NCI-H2227 (cell line): ENCODE results near the gene KLHDC7A.

Experiments
- DNase-seq: peaks from one replicate; lab custom pipeline; 2025; ENCODE audit not compliant: unreplicated experiment; lab: John Stamatoyannopoulos, UW

KLHDC7A gene

DNA sequence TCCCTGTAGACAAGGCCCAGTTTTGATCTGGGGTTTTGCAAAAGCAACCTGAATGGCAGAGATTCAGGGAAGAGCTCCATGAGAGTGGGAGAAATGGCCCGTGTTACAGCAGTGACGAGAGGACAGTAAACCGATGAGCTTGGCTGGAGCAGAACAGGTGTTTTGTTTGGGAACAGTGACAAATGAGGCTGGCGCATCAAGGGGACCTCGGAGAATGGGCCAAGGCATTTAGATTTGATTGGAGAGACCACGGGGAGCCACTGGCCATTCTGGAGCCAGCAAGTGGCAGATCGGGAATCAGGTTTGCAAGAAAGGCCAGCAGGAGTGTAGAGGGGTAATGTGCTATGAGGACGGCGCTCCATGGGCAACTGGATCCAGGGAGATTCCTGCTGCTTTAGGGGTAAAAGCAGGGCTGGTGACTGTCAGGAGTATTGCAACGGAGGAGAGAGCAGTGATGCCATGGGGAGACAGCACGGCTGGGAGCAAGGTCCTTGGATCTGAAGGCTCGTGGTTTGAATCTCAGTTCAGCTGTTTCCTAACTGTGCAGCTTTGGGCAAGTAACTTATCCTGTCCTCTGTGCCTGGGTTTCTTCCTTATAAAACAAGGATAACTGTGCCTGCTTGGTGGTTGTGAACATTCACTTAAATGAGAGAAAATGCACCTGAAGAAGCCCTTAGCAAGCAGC, 9.9 kb upstream of the KLHDC7A start:
- no peak for DNase-seq

DNA sequence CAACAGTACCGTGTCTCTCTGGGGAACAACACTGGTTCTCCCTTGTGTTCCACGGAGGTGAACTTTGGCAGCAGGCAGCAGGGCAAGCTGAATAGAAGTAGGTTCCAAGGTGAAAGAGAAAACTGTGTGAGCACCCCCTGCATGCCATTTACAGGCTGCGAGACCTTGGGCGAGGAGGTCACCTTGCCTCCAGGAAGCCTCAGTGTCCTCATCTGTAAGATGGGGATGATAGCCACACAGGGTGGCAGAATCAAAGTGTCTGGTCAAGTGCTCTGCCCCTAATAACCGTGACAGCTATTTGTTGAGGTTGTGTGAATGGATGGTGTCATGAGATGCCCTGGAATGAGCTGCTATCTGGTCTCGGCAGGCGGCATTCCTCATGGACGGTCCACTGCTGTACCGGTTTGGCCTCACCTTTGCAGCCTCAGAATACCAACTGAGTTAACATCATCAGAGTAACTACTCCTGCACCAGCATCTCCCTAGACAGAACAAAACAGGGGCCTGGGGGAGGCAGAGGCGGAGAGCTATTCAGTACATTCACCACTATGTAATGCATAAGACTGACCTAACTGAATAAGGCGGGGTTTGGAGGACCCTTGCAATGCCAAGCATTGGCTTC, 7.4 kb upstream of the KLHDC7A start:
- DNase-seq, result no peak

DNA sequence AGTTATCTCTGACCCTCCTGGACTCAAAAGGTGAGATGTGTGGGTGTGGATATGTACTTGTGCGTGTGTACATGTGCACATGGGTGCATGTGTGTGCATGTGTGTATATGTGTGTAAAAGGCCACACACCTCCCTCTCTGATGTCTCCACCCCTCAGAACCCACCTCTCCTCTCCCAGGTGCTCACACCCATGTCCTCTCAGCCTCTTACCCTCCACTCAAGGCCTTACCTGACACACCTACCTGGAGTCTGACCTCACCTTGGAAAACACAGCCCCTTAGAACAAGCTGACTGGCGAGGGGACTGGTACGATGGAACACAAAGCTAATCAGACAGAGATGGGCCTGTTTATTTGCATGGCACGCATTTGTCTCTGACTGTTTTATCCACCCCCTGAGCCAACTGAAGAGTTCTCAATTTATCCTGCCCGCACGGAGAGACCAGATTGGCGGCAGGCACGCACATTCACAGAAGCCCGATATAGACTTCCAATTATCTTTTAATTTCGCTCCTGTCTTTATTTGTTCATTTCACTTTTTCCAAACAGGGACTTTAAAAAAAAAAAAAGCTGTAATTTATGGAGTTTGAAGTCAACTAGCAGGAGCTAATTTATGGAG, 6.1 kb upstream of the KLHDC7A start:
- DNase-seq, result no peak

DNA sequence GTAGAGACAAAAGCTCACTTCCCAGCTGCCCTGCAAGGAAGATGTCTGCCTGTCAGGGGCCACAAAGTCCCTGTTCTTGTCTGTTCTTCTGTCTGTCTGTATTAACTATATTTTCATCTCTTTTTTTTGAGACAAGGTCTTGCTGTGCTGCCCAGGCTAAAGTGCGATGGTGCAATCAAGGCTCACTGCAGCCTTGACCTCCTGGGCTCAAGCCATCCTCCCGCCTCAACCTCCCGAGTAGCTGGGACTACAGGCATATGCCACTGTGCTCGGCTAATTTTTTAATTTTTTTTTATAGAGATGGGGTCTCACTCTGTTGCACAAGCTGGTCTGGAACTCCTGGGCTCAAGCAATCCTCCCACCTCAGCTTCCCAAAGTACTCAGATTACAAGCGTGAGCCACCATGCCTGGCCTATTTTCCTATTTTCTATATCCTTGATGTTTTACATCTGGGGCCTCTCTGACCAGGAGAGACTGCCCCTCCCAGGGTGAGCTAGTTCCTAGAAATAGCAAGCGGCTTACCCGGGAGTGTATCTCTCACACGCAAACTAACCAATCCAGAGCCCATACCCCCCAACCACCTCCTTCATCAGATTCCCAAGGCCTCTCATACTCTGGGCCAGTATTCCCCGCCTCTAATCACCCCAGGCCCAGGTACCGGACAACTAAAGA, 5.4 kb upstream of the KLHDC7A start:
- no peak for DNase-seq

DNA sequence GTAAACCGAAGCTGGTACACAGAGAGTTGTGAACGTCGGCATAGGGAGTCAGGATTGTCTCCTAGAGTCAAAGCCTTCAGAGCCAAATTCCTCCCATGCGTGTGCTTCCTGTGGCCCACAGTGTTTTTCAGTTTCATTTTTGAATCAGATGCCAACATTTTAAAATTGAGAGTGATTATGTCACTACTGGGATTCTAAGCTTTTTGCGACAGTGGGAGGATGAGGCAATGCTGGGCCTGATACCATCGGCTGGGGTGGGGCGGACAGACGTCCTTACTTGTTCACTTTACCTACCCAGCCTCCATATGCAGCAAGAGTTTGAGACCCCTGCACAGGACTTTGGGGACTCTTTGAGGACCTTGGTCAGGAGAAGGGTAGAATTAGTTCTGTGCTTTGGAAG, 1.3 kb upstream of the KLHDC7A start:
- no peak for DNase-seq

DNA sequence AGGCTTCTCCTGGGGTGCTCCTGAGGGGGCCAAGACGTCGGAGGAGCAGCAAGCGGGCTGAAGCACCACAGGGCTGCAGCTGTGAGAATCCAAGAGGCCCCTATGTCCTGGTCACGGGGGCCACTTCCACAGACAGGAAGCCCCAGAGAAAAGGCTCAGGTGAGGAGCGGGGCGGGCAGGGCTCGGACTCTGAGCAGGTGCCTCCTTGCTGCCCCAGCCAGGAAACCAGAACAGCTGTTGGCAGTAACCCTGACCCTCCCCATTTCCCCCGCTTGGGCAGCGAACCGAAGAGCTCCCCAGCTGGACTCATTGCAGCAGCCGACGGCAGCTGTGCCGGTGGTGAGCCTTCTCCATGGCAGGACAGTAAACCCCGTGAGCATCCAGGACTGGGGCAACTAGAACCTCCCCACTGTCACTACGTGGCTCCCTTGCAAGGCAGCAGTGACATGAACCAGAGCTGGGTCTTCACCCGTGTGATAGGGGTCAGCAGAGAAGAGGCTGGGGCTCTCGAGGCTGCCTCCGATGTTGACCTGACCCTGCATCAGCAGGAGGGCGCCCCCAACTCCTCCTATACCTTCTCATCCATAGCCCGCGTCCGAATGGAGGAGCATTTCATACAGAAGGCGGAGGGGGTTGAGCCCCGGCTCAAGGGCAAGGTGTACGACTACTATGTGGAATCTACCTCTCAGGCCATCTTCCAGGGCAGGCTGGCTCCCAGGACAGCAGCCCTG, 625 bp downstream of the KLHDC7A start:
- no peak for DNase-seq

DNA sequence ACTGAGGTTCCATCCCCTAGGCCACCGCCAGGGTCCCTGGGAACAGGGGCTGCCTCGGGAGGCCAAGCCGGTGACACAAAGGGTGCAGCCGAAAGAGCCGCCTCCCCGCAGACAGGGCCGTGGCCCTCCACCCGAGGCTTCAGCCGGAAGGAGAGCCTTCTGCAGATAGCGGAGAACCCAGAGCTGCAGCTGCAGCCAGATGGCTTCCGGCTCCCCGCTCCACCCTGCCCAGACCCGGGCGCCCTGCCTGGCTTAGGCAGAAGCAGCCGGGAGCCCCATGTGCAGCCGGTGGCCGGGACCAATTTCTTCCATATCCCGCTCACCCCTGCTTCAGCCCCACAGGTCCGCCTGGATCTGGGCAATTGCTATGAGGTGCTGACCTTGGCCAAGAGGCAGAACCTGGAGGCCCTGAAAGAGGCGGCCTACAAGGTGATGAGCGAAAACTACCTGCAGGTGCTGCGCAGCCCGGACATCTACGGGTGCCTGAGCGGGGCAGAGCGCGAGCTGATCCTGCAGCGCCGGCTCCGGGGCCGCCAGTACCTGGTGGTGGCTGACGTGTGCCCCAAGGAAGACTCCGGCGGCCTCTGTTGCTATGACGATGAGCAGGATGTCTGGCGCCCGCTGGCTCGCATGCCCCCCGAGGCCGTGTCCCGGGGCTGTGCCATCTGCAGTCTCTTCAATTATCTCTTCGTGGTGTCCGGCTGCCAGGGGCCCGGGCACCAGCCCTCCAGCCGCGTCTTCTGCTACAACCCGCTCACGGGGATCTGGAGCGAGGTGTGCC, 1.4 kb downstream of the KLHDC7A start:
- no peak for DNase-seq

DNA sequence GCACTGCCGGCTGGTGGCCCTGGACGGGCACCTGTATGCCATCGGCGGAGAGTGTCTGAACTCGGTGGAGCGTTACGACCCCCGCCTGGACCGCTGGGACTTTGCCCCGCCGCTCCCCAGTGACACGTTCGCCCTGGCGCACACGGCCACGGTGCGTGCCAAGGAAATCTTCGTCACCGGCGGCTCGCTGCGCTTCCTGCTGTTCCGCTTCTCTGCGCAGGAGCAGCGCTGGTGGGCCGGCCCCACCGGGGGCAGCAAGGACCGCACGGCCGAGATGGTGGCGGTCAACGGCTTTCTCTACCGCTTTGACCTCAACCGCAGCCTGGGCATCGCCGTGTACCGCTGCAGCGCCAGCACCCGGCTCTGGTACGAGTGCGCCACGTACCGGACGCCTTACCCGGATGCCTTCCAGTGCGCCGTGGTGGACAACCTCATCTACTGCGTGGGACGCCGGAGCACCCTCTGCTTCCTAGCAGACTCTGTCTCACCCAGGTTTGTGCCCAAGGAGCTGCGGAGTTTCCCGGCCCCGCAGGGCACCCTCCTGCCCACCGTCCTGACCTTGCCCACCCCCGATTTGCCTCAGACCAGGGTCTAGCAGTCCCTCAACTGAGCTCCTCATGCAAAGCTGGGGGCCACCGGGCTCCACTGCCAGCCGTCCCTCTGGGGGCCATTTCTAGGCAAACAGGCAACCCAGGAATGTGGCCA, 2.1 kb downstream of the KLHDC7A start:
- DNase-seq, result no peak

DNA sequence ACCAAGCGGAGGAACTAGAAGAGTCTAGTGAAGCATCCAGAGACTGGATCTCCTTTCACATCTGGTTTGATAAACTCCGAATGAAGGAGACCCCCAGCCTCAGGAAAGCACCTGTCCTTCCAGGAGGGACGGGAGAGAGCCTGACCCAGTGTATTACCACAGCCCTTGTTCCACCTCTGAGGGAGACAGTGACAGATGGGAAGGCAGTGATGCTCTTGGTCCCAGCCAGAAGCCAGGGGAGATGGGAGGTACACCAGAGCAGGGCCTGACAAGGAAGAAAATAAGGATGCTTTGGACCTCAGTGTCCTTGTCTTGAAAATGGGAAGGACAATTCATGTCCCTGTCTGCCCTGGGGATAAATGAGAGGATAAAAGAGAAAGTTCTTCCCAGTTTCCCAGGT, 3.5 kb downstream of the KLHDC7A start:
- DNase-seq, result no peak

DNA sequence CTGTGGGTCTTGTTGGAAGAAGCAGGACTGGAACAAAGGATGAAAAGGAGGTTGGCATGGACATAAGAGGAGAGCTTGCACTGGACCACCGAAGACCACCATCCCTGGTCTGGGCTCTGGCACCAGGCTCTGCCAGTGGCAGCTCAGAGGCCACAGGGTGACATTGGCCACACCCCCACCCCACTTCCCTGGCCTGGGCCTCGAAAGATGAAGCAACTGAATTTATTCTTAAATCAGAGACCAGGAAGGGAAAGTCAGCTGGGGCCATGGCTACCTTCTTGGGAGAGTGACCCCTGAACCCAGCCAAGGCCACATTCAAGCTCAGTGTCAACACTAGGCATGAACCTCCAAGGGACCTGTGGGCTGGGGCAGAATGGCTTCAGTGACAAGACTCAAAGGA, 4.0 kb downstream of the KLHDC7A start:
- DNase-seq, result no peak

DNA sequence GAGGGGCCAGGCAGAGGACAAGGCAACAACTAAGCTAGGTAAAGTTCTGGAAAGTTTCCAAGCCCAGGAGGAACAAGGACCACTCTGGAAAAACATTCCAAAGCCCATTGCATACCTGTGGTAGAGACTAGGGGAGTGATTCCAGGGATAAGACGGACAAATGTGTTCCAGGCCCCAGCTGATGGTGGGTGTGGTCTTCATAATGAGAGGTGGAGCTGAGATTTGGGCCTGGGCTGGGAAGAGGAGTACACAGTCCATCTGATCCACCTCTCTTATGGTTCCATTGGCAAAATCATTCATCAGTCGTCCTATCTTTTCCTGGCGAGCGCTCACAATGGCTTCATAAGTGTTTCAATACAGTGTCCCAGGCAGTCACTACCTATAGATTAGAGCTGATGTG, 4.5 kb downstream of the KLHDC7A start:
- DNase-seq, result no peak

DNA sequence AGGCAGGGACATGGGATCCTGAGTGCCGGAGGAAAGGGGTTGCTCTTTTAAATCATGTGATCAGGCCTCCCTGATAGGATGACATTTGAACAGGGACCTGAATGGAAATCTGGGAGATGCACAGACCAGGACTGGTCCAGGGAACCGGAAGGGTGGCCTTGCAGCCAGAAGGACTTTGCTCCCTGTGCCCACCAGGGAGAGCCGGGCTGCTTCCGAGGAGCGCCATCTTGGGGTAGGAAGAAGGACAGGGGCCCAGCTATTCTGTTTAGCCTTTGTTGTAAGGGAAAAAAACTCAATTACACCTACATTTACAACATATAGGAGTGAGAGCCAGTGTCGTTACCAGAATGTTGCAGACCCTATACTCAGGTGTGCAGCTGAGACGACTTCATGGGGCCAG, 5.5 kb downstream of the KLHDC7A start:
- DNase-seq, result no peak

DNA sequence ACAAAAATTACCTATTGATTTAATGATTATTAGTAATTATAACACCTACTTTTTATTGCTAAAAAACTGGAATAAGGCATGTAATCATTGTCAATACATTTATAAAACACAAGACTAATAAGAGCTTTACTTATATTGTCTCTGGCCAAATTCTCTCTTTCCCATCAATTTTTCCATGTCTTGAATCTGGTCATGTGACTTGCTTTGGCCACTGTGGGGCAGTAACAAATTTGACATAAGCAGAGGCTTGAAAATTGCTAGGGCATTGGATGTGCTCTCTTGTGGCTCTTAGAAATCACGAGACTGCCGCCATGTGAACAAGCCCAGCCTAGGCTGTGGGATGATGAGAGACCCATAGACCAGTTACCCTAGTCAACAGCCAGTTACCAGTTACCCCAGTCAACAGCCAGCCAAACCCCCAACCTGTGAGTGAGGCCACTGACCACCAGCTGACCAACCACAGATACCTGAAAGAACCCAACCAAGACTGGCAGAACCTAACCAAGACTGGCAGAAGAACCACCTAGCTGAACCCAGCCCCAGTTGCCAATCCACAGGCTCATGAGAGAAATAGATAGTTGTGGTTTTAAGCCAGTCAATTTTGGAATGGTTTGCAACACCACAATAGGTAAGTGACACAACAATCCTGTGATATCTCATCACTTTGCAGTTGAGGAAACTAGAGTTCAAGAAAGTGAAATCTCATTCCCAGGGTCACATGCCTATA, 8.8 kb downstream of the KLHDC7A start:
- no peak for DNase-seq

DNA sequence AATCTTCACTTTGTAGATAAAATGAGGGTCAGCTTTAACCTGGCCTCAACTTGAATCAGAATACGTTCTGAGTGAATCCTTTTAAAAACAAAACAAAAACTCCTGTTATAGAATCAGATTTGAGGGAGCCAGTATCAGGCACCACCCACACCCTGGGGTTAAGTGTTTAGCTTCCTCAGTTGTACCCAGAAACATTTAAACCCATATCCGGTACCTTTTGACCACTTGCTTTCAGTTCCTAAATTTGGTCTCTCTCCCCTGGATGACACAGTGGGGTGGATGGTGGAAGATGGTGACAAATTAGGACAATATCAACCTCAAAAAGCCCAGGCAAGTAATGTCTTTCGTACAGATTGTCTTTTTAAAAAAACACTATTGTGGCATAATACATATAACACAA, 10.4 kb downstream of the KLHDC7A start:
- DNase-seq, result no peak

DNA sequence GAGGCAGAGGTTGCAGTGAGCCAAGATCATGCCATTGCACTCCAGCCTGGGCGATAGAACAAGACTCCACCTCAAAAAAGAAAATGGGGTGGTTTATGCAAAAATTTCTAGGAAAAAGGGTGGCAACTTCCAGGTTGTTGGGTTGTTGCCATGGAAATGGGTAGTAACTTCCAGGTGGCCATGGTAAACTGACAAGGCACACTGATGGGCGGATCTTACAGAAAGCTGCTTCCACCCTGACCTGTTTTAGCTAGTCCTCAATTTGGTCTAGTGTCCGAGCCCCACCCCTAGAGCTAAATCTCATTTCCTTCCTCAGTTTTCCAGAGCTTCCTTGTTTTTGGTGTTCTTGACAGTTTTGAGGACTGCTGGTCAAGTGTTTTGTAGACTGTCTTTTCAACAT, 13.6 kb downstream of the KLHDC7A start:
- DNase-seq, result no peak

DNA sequence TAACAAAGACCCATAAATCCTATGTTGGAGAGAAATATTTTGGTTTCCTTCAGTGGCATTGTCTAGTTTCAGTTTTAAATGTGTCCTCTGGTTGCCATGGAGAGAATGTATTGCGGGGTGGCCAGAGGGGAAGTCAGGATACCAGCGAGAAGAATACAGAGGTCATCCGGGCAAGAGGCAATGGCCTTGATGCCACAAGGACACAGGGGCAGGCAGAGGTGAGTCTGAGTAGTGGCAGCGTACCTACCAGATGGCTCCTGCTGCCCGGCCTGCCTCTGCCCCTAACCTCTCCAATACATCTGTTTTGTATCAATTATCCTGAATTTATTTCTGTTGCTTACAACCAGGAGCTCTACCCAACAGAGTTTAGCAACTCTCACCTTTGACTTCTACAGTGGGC, 14.9 kb downstream of the KLHDC7A start:
- DNase-seq, result no peak

DNA sequence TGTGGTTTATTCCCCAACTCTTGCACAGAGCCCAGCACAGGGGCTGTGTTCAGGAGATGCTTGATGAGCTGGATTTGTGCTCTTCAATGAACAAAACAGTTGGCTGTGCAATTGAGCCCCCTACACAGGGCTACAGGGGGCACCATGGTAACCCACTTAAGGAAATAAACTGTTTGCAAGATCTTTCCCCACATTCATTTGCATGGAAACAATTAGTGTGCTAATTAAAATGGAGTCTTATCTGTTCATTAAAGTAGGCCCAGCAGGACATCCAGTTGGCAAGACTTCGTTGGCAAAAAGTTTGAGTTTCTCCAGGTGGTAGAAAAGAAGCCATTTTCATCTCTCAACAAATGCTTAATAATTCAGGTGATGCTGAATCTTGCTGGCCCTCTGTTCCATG, 15.3 kb downstream of the KLHDC7A start:
- no peak for DNase-seq

DNA sequence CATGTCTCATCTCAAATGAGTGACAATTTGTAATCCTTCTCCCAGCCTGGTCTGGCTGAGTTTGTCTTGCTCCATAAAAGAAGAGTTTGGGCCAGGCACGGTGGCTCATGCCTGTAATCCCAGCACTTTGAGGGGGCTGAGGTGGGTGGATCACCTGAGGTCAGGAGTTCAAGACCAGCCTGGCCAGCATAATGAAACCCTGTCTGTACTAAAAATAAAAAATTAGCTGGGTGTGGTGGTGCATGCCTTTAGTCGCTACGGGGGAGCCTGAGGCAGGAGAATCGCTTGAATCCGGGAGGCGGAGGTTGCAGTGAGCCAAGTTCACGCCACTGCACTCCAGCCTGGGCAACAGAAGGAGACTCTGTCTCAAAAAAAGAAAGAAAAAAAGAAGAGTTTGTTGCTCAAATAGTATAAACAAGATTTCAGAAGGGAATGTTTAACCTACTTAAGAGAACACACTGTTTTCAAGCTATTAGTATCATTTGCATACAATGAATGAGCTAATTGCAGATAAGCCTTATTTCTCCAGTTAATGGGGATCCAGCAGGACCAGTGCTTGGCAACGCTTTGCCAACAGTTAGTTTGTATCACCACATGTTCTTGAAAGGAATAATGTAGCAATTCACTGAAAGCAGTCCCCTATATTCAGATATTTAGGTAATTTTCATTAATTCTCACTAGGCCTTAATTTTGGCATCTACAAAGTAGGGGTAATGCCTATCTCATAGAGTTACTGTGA, 15.9 kb downstream of the KLHDC7A start:
- DNase-seq, result no peak

DNA sequence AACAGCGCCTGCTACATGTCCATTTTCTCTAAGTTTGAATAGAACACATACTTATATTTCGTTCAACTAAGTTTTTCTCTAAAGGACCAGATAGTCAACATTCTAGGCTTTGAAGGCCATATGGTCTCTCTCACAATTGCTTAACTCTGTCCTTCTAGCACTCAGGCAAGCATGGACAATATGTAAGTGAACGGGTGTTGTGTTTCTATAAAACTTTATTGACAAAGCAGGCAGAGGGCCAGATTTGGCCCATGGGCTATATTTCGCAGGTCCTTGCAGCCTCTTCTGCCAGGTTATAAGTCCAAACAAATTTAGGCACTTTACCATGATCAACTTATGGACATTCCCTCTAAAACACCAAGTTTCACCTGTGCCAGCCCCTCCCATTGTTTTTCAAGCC, 21.1 kb downstream of the KLHDC7A start:
- DNase-seq, result no peak
